OCI-LY3 (cell line): ENCODE measurements around the gene EXD3.

Experiments used
- EZH2phosphoT487 ChIP-seq: fragments of 200-600 bp; shearing (Covaris generic); IDR thresholded peaks from 2 replicates; pipeline ENCODE4 v1.6.1; 2018; ENCODE audit warnings: antibody characterized with exemption, mixed run types, low read depth
- TF ChIP-seq, protein P1 (sequence below): fragments of 200-600, 300-600 bp; sonication (generic); IDR thresholded peaks from 2 replicates; pipeline ENCODE4 v1.5.1; 2014; ENCODE audit warnings: antibody characterized with exemption, low read length, low read depth

DNA sequence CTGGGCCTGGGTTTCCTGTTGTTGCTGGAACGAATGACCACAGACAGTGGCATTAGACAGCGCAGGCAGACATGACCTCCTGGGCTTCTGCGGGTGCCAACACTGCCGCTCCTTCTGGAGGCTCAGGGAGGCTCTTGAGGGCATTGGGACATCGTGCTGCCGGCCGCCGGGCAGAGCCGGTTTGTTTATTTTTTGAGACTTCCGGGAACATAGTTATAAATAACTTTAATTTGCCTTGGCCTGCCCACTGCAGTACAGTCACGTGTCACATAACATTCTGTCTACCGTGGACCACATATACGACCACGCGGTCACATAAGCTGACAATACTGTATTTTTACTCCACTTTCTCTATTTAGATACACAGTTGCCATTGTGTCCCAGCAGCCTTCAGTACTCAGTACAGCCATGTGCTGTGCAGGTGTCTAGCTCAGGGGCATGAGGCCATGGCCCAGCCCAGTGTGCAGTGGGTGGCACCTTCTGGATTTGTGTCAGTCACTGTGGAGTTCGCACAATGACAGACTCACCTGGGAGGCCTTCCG is 153.7 kb downstream of the EXD3 start:
- TF ChIP-seq, protein P1, sequence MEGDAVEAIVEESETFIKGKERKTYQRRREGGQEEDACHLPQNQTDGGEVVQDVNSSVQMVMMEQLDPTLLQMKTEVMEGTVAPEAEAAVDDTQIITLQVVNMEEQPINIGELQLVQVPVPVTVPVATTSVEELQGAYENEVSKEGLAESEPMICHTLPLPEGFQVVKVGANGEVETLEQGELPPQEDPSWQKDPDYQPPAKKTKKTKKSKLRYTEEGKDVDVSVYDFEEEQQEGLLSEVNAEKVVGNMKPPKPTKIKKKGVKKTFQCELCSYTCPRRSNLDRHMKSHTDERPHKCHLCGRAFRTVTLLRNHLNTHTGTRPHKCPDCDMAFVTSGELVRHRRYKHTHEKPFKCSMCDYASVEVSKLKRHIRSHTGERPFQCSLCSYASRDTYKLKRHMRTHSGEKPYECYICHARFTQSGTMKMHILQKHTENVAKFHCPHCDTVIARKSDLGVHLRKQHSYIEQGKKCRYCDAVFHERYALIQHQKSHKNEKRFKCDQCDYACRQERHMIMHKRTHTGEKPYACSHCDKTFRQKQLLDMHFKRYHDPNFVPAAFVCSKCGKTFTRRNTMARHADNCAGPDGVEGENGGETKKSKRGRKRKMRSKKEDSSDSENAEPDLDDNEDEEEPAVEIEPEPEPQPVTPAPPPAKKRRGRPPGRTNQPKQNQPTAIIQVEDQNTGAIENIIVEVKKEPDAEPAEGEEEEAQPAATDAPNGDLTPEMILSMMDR, result no peak
- no peak for TF ChIP-seq EZH2phosphoT487
